ENCODE data around the gene G6PC2. TPM values are rescaled to one million over a fixed set of nuclear protein-coding genes. Genes with fewer than 3 reads are reported as not detected.
"Not testable (repeated sequence)": the region's sequence is repeated elsewhere in the genome, so short reads cannot be mapped to it uniquely, and the experiment has no call there.

The G6PC2 gene
- total RNA-seq, 1 experiment from 2014 or later: not detected

DNA sequence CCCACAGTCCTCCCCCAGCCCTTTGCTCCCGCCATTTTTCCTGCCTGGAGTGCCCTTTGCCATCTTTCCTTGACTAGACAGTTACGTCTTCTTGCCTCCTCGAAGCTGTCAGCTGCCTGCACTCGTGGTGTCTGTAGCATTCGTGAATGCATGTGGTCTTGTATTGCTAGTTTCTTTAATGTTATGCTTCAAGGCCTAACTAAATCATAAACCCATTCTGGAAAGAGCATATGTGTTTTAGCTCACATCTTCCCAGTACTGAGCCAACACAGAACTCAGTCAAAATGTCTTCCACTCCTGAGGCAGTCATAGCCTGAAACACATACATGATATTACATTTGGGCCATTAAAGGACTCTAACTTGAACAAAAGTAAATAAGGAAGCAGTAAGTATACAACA is 46.4 kb upstream of the G6PC2 start:
- CTCF ChIA-PET: no interaction called here
- TF ChIP-seq, protein P1, sequence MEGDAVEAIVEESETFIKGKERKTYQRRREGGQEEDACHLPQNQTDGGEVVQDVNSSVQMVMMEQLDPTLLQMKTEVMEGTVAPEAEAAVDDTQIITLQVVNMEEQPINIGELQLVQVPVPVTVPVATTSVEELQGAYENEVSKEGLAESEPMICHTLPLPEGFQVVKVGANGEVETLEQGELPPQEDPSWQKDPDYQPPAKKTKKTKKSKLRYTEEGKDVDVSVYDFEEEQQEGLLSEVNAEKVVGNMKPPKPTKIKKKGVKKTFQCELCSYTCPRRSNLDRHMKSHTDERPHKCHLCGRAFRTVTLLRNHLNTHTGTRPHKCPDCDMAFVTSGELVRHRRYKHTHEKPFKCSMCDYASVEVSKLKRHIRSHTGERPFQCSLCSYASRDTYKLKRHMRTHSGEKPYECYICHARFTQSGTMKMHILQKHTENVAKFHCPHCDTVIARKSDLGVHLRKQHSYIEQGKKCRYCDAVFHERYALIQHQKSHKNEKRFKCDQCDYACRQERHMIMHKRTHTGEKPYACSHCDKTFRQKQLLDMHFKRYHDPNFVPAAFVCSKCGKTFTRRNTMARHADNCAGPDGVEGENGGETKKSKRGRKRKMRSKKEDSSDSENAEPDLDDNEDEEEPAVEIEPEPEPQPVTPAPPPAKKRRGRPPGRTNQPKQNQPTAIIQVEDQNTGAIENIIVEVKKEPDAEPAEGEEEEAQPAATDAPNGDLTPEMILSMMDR (IDR thresholded peaks at IDR 0.05; ENCODE audit: unreplicated experiment): no peak
- intact Hi-C loops (cut with micrococcal nuclease): no loop called here
- Mint-ChIP-seq H3K27ac (ENCODE audit: low read depth, unreplicated experiment) (no peak overlapping the region), H3K4me1 (ENCODE audit: insufficient read depth, unreplicated experiment) (peaks cover 7% of the 10 kb centered on the region), H3K27me3 (ENCODE audit: insufficient read depth, unreplicated experiment) (no peaks in the 10 kb centered on the region), H3K36me3 (ENCODE audit: insufficient read depth, unreplicated experiment) (no peaks in the 10 kb centered on the region), H3K9me3 (ENCODE audit: unreplicated experiment) (no peaks in the 10 kb centered on the region), H3K4me3 (ENCODE audit: unreplicated experiment) (no peak overlapping the region)
- POLR2A ChIA-PET: interaction anchor here (1.7 kb wide), 1 partner anchor 9 kb away, joined by 4 read pairs; no protein-coding TSS in a partner anchor
- no TSS peak for BruUV-seq (replicated peaks)
- no peak for DNase-seq (ENCODE audit: unreplicated experiment)

DNA sequence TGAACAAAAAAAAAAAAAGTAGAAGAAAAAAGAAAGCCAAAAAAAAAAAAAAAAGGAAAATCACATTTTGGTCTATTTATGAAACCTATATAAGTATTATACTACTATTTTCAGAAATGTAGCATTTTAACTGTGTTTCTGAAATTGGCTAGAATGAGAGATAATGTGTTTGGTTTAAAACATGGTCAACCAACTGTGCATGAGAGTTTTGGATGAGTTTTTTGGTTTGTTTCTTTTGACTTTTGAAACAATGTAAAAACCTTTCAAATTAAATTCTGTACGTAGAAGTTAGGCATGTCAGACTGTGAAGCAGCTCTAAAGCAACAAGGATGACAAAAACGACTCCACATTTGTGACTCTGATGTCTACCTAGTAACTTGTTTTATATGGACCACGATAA is 45.5 kb upstream of the G6PC2 start:
- no peaks in the 10 kb centered on the region for H3K36me3 Mint-ChIP-seq (ENCODE audit: insufficient read depth, unreplicated experiment)
- ChIA-PET POLR2A (interaction anchor here (1.7 kb wide), 1 partner anchor 8 kb away, joined by 4 read pairs; no protein-coding TSS in a partner anchor), CTCF (interaction anchor here (0.6 kb wide), 1 partner anchor 106 kb away, joined by 3 read pairs; no protein-coding TSS in a partner anchor)
- no peaks in the 10 kb centered on the region for H3K9me3 Mint-ChIP-seq (ENCODE audit: unreplicated experiment)
- no peaks in the 10 kb centered on the region for H3K27me3 Mint-ChIP-seq (ENCODE audit: insufficient read depth, unreplicated experiment)
- intact Hi-C loops (cut with micrococcal nuclease): no loop called here
- TF ChIP-seq, protein P1 (IDR thresholded peaks at IDR 0.05; ENCODE audit: unreplicated experiment): no peak
- BruUV-seq (replicated peaks): no TSS peak
- H3K4me3 Mint-ChIP-seq (ENCODE audit: unreplicated experiment): no peak overlapping the region
- DNase-seq (ENCODE audit: unreplicated experiment): no peak
- H3K4me1 Mint-ChIP-seq (ENCODE audit: insufficient read depth, unreplicated experiment): peaks cover 7% of the 10 kb centered on the region
- H3K27ac Mint-ChIP-seq (ENCODE audit: low read depth, unreplicated experiment): no peak overlapping the region

DNA sequence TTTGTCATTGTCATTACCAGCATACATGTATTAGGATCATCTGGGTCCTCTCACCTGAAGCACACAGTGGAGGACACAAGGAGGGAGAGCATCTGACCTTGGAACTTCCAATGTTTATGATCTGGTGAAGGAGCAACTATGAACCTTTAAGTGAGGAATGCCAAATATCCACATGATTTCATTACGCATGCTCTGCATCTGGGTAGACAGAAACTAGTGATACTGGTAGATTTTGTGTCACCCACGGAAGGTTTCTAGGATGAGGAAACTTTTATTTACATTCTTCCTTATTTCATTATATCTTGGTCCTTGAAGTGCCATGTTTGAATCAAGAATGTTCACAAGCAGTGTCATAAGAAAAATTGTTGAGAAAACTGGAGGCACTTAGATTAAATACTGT is 42.9 kb upstream of the G6PC2 start:
- no peak overlapping the region for H3K27ac Mint-ChIP-seq (ENCODE audit: low read depth, unreplicated experiment)
- ChIA-PET POLR2A (no interaction called here), CTCF (no interaction called here)
- no peak overlapping the region for H3K4me3 Mint-ChIP-seq (ENCODE audit: unreplicated experiment)
- DNase-seq (ENCODE audit: unreplicated experiment): no peak
- H3K9me3 Mint-ChIP-seq (ENCODE audit: unreplicated experiment): no peaks in the 10 kb centered on the region
- BruUV-seq (replicated peaks): no TSS peak
- H3K36me3 Mint-ChIP-seq (ENCODE audit: insufficient read depth, unreplicated experiment): no peaks in the 10 kb centered on the region
- intact Hi-C loops (cut with micrococcal nuclease): no loop called here
- no peaks in the 10 kb centered on the region for H3K4me1 Mint-ChIP-seq (ENCODE audit: insufficient read depth, unreplicated experiment)
- no peaks in the 10 kb centered on the region for H3K27me3 Mint-ChIP-seq (ENCODE audit: insufficient read depth, unreplicated experiment)
- TF ChIP-seq, protein P1 (IDR thresholded peaks at IDR 0.05; ENCODE audit: unreplicated experiment): no peak

DNA sequence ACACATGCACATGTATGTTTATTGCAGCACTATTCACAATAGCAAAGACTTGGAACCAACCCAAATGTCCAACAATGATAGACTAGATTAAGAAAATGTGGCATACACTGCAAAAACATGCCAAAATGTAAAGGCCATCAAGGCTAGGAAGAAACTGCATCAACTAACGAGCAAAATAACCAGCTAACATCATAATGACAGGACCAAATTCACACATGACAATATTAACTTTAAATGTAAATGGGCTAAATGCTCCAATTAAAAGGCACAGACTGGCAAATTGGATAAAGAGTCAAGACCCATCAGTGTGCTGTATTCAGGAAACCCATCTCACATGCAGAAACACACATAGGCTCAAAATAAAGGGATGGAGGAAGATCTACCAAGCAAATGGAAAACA is 33.9 kb upstream of the G6PC2 start:
- H3K27ac Mint-ChIP-seq (ENCODE audit: low read depth, unreplicated experiment); CTCF ChIA-PET; H3K27me3 Mint-ChIP-seq (ENCODE audit: insufficient read depth, unreplicated experiment); intact Hi-C loops (cut with micrococcal nuclease); H3K4me1 Mint-ChIP-seq (ENCODE audit: insufficient read depth, unreplicated experiment); POLR2A ChIA-PET; BruUV-seq (replicated peaks); DNase-seq (ENCODE audit: unreplicated experiment); H3K9me3 Mint-ChIP-seq (ENCODE audit: unreplicated experiment); H3K4me3 Mint-ChIP-seq (ENCODE audit: unreplicated experiment); H3K36me3 Mint-ChIP-seq (ENCODE audit: insufficient read depth, unreplicated experiment): not testable (repeated sequence)

DNA sequence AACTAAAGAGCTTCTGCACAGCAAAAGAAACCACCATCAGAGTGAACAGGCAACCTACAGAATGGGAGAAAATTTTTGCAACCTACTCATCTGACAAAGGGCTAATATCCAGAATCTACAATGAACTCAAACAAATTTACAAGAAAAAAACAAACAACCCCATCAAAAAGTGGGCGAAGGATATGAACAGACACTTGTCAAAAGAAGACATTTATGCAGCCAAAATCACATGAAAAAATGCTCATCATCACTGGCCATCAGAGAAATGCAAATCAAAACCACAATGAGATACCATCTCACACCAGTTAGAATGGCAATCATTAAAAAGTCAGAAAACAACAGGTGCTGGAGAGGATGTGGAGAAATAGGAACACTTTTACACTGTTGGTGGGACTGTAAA is 30.7 kb upstream of the G6PC2 start:
- POLR2A ChIA-PET: not testable (repeated sequence)

DNA sequence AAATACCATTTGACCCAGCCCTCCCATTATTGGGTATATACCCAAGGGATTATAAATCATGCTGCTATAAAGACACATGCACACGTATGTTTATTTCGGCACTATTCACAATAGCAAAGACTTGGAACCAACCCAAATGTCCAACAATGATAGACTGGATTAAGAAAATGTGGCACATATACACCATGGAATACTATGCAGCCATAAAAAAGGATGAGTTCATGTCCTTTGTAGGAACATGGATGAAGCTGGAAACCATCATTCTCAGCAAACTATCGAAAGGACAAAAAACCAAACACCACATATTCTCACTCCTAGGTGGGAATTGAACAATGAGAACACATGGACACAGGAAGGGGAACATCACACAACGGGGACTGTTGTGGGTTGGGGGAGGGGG is 30.3 kb upstream of the G6PC2 start:
- H3K4me1 Mint-ChIP-seq (ENCODE audit: insufficient read depth, unreplicated experiment); intact Hi-C loops (cut with micrococcal nuclease); H3K36me3 Mint-ChIP-seq (ENCODE audit: insufficient read depth, unreplicated experiment); H3K27ac Mint-ChIP-seq (ENCODE audit: low read depth, unreplicated experiment); H3K27me3 Mint-ChIP-seq (ENCODE audit: insufficient read depth, unreplicated experiment); DNase-seq (ENCODE audit: unreplicated experiment); BruUV-seq (replicated peaks); H3K9me3 Mint-ChIP-seq (ENCODE audit: unreplicated experiment); H3K4me3 Mint-ChIP-seq (ENCODE audit: unreplicated experiment); POLR2A ChIA-PET; CTCF ChIA-PET: not testable (repeated sequence)

More for the DNA sequence above, 30.7 kb upstream of the G6PC2 start:
- H3K4me1 Mint-ChIP-seq (ENCODE audit: insufficient read depth, unreplicated experiment); H3K9me3 Mint-ChIP-seq (ENCODE audit: unreplicated experiment); H3K4me3 Mint-ChIP-seq (ENCODE audit: unreplicated experiment); BruUV-seq (replicated peaks); H3K27ac Mint-ChIP-seq (ENCODE audit: low read depth, unreplicated experiment); CTCF ChIA-PET; H3K36me3 Mint-ChIP-seq (ENCODE audit: insufficient read depth, unreplicated experiment); DNase-seq (ENCODE audit: unreplicated experiment); H3K27me3 Mint-ChIP-seq (ENCODE audit: insufficient read depth, unreplicated experiment); intact Hi-C loops (cut with micrococcal nuclease): not testable (repeated sequence)

Data from MCF 10A (cell line).